IMR-90 (cell line): Measurements from ENCODE around the gene GPC6. TPM values are rescaled to one million over a fixed set of nuclear protein-coding genes. Genes with fewer than 3 reads are reported as not detected.

Experiments used
- ATAC-seq: fragments of 200-7000 bp; cut with Tn5 transposase; 2 replicates; pipeline ENCODE4 v1.9.1; 2020; ENCODE audit warnings: low read depth, mild to moderate bottlenecking, moderate library complexity
- BruUV-seq: library from RNA; stranded (reverse); fragments of 400-500 nt; replicated peaks from 2 replicates; lab custom pipeline; 2021; lab: Mats Ljungman, UMichigan
- CTCF ChIA-PET: fragments of 300-600 bp; formaldehyde crosslinking; extraction: SDS; loops from one replicate; lab custom pipeline; 2021; ENCODE audit warnings: antibody characterized with exemption; lab: Yijun Ruan, JAX
- POLR2A ChIA-PET: fragments of 300-600 bp; sonication (Branson Sonifier 250); formaldehyde crosslinking; loops from one replicate; lab custom pipeline; 2022; ENCODE audit warnings: antibody characterized with exemption; ENCODE audit not compliant: unreplicated experiment; lab: Charles Lee
- DNase-seq: peaks from one replicate; pipeline ENCODE4 v3.0.0; 2013
- H2AFZ ChIP-seq: replicated peaks from 2 replicates; pipeline ENCODE3; 2013; ENCODE audit warnings: low read length, mild to moderate bottlenecking; ENCODE audit not compliant: poor library complexity
- H2AK5ac ChIP-seq: 2 replicates; pipeline ENCODE4 v1.6.1; 2013; ENCODE audit warnings: low read depth, low read length, inconsistent platforms
- H2AK9ac ChIP-seq: replicated peaks from 2 replicates; pipeline ENCODE3; 2013; ENCODE audit warnings: mild to moderate bottlenecking, low read depth, low read length, moderate library complexity; ENCODE audit not compliant: poor library complexity
- H2BK120ac ChIP-seq: 2 replicates; pipeline ENCODE4 v1.6.1; 2013; ENCODE audit warnings: low read depth, low read length, inconsistent platforms
- H2BK15ac ChIP-seq: 3 replicates; pipeline ENCODE4 v1.6.1; 2013; ENCODE audit warnings: low read depth, low read length, inconsistent platforms
- H2BK20ac ChIP-seq: 2 replicates; pipeline ENCODE4 v1.6.1; 2013; ENCODE audit warnings: low read depth, mild to moderate bottlenecking, inconsistent platforms, low read length, moderate library complexity
- H2BK5ac ChIP-seq: 2 replicates; pipeline ENCODE4 v1.6.1; 2013; ENCODE audit warnings: mild to moderate bottlenecking, low read depth, low read length, inconsistent platforms; ENCODE audit not compliant: poor library complexity, severe bottlenecking
- H3K14ac ChIP-seq: replicated peaks from 2 replicates; pipeline ENCODE4 v1.6.1; 2013; ENCODE audit warnings: low read depth, low read length, inconsistent platforms
- H3K18ac ChIP-seq: 2 replicates; pipeline ENCODE4 v1.6.1; 2013; ENCODE audit warnings: low read depth, low read length, control low read depth
- H3K23ac ChIP-seq: 2 replicates; pipeline ENCODE4 v1.6.1; 2013; ENCODE audit warnings: low read depth, low read length, inconsistent platforms
- H3K27ac ChIP-seq: 2 replicates; pipeline ENCODE4 v1.5.1; 2013; ENCODE audit warnings: mild to moderate bottlenecking, control low read depth, low read length; ENCODE audit not compliant: insufficient read depth
- H3K27me3 ChIP-seq: 2 replicates; pipeline ENCODE4 v1.6.1; 2013; ENCODE audit warnings: low read length; ENCODE audit not compliant: control insufficient read depth, insufficient read depth
- H3K36me3 ChIP-seq: 2 replicates; pipeline ENCODE4 v1.6.1; 2013; ENCODE audit warnings: low read length, mixed read lengths; ENCODE audit not compliant: control insufficient read depth, insufficient read depth
- H3K4ac ChIP-seq: 2 replicates; pipeline ENCODE4 v1.6.1; 2013; ENCODE audit warnings: low read depth, low read length, inconsistent platforms
- H3K4me1 ChIP-seq: 2 replicates; pipeline ENCODE4 v1.6.1; 2013; ENCODE audit warnings: low read length, mixed read lengths; ENCODE audit not compliant: control insufficient read depth, insufficient read depth
- H3K4me2 ChIP-seq: 2 replicates; pipeline ENCODE4 v1.6.1; 2013; ENCODE audit warnings: low read depth, mild to moderate bottlenecking, control low read depth, low read length, moderate library complexity
- H3K4me3 ChIP-seq: 2 replicates; pipeline ENCODE4 v1.5.1; 2013; ENCODE audit warnings: low read depth, mild to moderate bottlenecking, control low read depth, low read length, moderate library complexity; ENCODE audit not compliant: insufficient read depth
- H3K56ac ChIP-seq: 2 replicates; pipeline ENCODE4 v1.6.1; 2013; ENCODE audit warnings: low read length, inconsistent platforms; ENCODE audit not compliant: insufficient read depth; ENCODE audit errors: extremely low read depth
- H3K79me1 ChIP-seq, 2 experiments: 2 replicates each; pipeline ENCODE4 v1.6.1; 2013; ENCODE audit warnings: low read length in 2 of 2, inconsistent platforms in 1 of 2, low read depth in 1 of 2
- H3K9ac ChIP-seq: 2 replicates; pipeline ENCODE4 v1.6.1; 2013; ENCODE audit warnings: low read depth, low read length, control low read depth
- H3K9me1 ChIP-seq: 2 replicates; pipeline ENCODE4 v1.6.1; 2013; ENCODE audit warnings: low read length, inconsistent platforms; ENCODE audit not compliant: insufficient read depth
- H3K9me3 ChIP-seq: 2 replicates; pipeline ENCODE4 v1.6.1; 2013; ENCODE audit warnings: low read length; ENCODE audit not compliant: control insufficient read depth, insufficient read depth
- H4K20me1 ChIP-seq: 2 replicates; pipeline ENCODE4 v1.6.1; 2013; ENCODE audit warnings: low read length, inconsistent platforms; ENCODE audit not compliant: insufficient read depth
- H4K5ac ChIP-seq: 2 replicates; pipeline ENCODE4 v1.6.1; 2013; ENCODE audit warnings: mild to moderate bottlenecking, low read depth, low read length, control low read depth
- H4K8ac ChIP-seq, 2 experiments: 2 replicates each; pipeline ENCODE4 v1.6.1; 2013; ENCODE audit warnings: low read depth in 2 of 2, low read length in 2 of 2, control low read depth in 1 of 2, inconsistent platforms in 1 of 2
- H4K91ac ChIP-seq: 2 replicates; pipeline ENCODE4 v1.6.1; 2013; ENCODE audit warnings: low read depth, low read length, inconsistent platforms; ENCODE audit not compliant: insufficient read depth
- BHLHE40 ChIP-seq: fragments of 150-350 bp; IDR thresholded peaks from 2 replicates; pipeline ENCODE4 v1.6.1; 2016; ENCODE audit warnings: mild to moderate bottlenecking, low read depth, low read length
- CHD1 ChIP-seq: IDR thresholded peaks from 2 replicates; pipeline ENCODE4 v1.6.1; 2012; ENCODE audit warnings: low read depth, low read length, improper control_type of control experiment
- CTCF ChIP-seq: conservative IDR thresholded peaks from 2 replicates; pipeline ENCODE4 v1.5.1; 2012; ENCODE audit warnings: mild to moderate bottlenecking, low read depth, low read length, improper control_type of control experiment
- ELK1 ChIP-seq: fragments of 150-350 bp; IDR thresholded peaks from 2 replicates; pipeline ENCODE4 v1.6.1; 2016; ENCODE audit warnings: low read depth, mild to moderate bottlenecking, low read length, moderate library complexity, borderline replicate concordance
- FOS ChIP-seq: fragments of 150-350 bp; IDR thresholded peaks from 2 replicates; pipeline ENCODE4 v1.6.1; 2016; ENCODE audit warnings: low read depth, low read length
- MAFK ChIP-seq: IDR thresholded peaks from 2 replicates; pipeline ENCODE4 v1.6.1; 2012; ENCODE audit warnings: low read depth, low read length, improper control_type of control experiment
- MXI1 ChIP-seq: IDR thresholded peaks from 2 replicates; pipeline ENCODE4 v1.6.1; 2012; ENCODE audit warnings: low read depth, mild to moderate bottlenecking, low read length, moderate library complexity, borderline replicate concordance
- NFE2L2 ChIP-seq: fragments of 150-350 bp; IDR thresholded peaks from 2 replicates; pipeline ENCODE4 v1.6.1; 2016; ENCODE audit warnings: low read depth, mild to moderate bottlenecking, low read length
- POLR2A ChIP-seq: IDR thresholded peaks from 2 replicates; pipeline ENCODE4 v1.6.1; 2012; ENCODE audit warnings: mild to moderate bottlenecking, low read depth, low read length
- RAD21 ChIP-seq: IDR thresholded peaks from 2 replicates; pipeline ENCODE4 v1.6.1; 2012; ENCODE audit warnings: low read length, improper control_type of control experiment
- RCOR1 ChIP-seq: IDR thresholded peaks from 2 replicates; pipeline ENCODE4 v1.6.1; 2012; ENCODE audit warnings: mild to moderate bottlenecking, low read length, improper control_type of control experiment; ENCODE audit not compliant: insufficient replicate concordance
- RFX5 ChIP-seq: IDR thresholded peaks from 2 replicates; pipeline ENCODE4 v1.8.0; 2012; ENCODE audit warnings: low read depth, mild to moderate bottlenecking, low read length, moderate library complexity
- SMC3 ChIP-seq: fragments of 150-350 bp; IDR thresholded peaks from 2 replicates; pipeline ENCODE4 v1.6.1; 2016; ENCODE audit warnings: low read depth, mild to moderate bottlenecking, antibody characterized with exemption, low read length, moderate library complexity
- USF2 ChIP-seq: fragments of 150-350 bp; IDR thresholded peaks from 2 replicates; pipeline ENCODE4 v1.6.1; 2017; ENCODE audit warnings: mild to moderate bottlenecking, antibody characterized with exemption, low read length, low read depth
- WGBS, 2 experiments: methylation state at CpG; one replicate each; pipeline versions ENCODE4 v1.1.5 to v1.1.7; 2013; ENCODE audit warnings: missing lambda C conversion rate in 2 of 2; ENCODE audit not compliant: insufficient read length in 1 of 2; ENCODE audit errors: extremely low coverage in 2 of 2; 5-methylcytosine and 5-hydroxymethylcytosine counted together
- dilution Hi-C: fragments of 300-500 bp; cut with HindIII; formaldehyde crosslinking; loops from one replicate; pipeline ENCODE4 v1.14.3; 2018; ENCODE audit warnings: low sequenced_read_pairs; ENCODE audit not compliant: unreplicated experiment
- in situ Hi-C: fragments of 300-500 bp; cut with MboI; formaldehyde crosslinking; loops from 3 replicates; pipeline ENCODE4 v1.14.3; 2019; ENCODE audit warnings: low sequenced_read_pairs, inconsistent platforms, mixed read lengths
- intact Hi-C: fragments of 100-400 bp; cut with micrococcal nuclease; formaldehyde crosslinking; loops from 2 replicates; pipeline ENCODE4 v1.10.0; 2022
- polyA plus RNA-seq, 3 experiments: library from polyadenylated mRNA; depleted of rRNA; stranded (reverse); fragments of >200 nt; gene quantifications; 2 replicates each; pipeline ENCODE4 v1.2.3, GENCODE V29; 2012; ENCODE audit warnings: low replicate concordance in 1 of 3
- total RNA-seq: library from RNA; depleted of rRNA; stranded (reverse); fragments of >200 nt; gene quantifications from 2 replicates; pipeline ENCODE4 v1.2.3, GENCODE V29; 2012

GPC6 gene
- total and polyA plus RNA-seq, 2 of the 4 experiments (the other 2 are of a cell fraction), result 14.9 to 39.4 TPM

GRCh38 chr13:94121686-94122085 lies 895.1 kb downstream of the GPC6 start:
- H3K23ac ChIP-seq, result no peak overlapping the region
- H3K27me3 ChIP-seq, result no peaks in the 10 kb centered on the region
- H2BK20ac ChIP-seq, result no peak overlapping the region
- no CpG with 5 or more reads among the region's 1 CpG for WGBS, 2 experiments
- dilution Hi-C loops, result no loop called here
- no peak overlapping the region for H2BK15ac ChIP-seq
- H3K4me3 ChIP-seq, result no peak overlapping the region
- no TSS peak for BruUV-seq
- no peak overlapping the region for H3K14ac ChIP-seq
- no peaks in the 10 kb centered on the region for H3K9me3 ChIP-seq
- H4K91ac ChIP-seq, result no peak overlapping the region
- TF ChIP-seq USF2 (no peak), CTCF (no peak), MXI1 (no peak), FOS (peak; percentile 36; the same call in 1 of the 2 replicates), RAD21 (no peak), RCOR1 (no peak), CHD1 (no peak), BHLHE40 (peak; percentile 17; the same call in 1 of the 2 replicates), MAFK (peak; percentile 61), POLR2A (no peak), ELK1 (no peak), RFX5 (no peak), NFE2L2 (no peak), SMC3 (no peak)
- DNase-seq, result peak; percentile 86
- no peaks in the 10 kb centered on the region for H3K36me3 ChIP-seq
- H3K9ac ChIP-seq, result no peak overlapping the region
- no peak overlapping the region for H2BK120ac ChIP-seq
- H3K4me2 ChIP-seq, result no peak overlapping the region
- no peaks in the 10 kb centered on the region for H3K79me1 ChIP-seq
- intact Hi-C loops, result loop anchor here (5.0 kb wide), 1 partner anchor 894 kb away; the partner anchor contains the start of gene GPC6
- CTCF ChIA-PET, result no interaction called here
- H3K18ac ChIP-seq, result no peak overlapping the region
- no peak overlapping the region for H3K56ac ChIP-seq
- H4K8ac ChIP-seq, result no peak overlapping the region
- ATAC-seq, result peak; percentile 99
- in situ Hi-C loops, result no loop called here
- no peaks in the 10 kb centered on the region for H3K9me1 ChIP-seq
- no peaks in the 10 kb centered on the region for H4K20me1 ChIP-seq
- no peak overlapping the region for H2AK5ac ChIP-seq
- H2BK5ac ChIP-seq, result no peak overlapping the region
- POLR2A ChIA-PET, result no interaction called here
- no peak overlapping the region for H4K5ac ChIP-seq
- H2AK9ac ChIP-seq, result no peak overlapping the region
- H3K4ac ChIP-seq, result no peak overlapping the region
- no peaks in the 10 kb centered on the region for H3K4me1 ChIP-seq
- H3K27ac ChIP-seq, result no peak overlapping the region
- H2AFZ ChIP-seq, result no peak overlapping the region
